Umbilical cord (tissue), 2 donors: ENCODE data around the gene CTSV. TPM values are rescaled to one million over a fixed set of nuclear protein-coding genes. Genes with fewer than 3 reads are reported as not detected.
"Not testable (repeated sequence)": the region's sequence is repeated elsewhere in the genome, so short reads cannot be mapped to it uniquely, and the experiment has no call there.

Source experiments
- DNase-seq: peaks from one replicate; pipeline ENCODE4 v3.0.0-alpha.2; 2015; ENCODE audit warnings: low spot score
- total RNA-seq: library from RNA; depleted of rRNA; stranded (reverse); fragments of >200 nt; gene quantifications from one replicate; pipeline ENCODE4 v1.2.3, GENCODE V29; 2014; ENCODE audit warnings: low replicate concordance; ENCODE audit not compliant: insufficient read depth

Gene CTSV
- total RNA-seq = 6.7 TPM

DNA sequence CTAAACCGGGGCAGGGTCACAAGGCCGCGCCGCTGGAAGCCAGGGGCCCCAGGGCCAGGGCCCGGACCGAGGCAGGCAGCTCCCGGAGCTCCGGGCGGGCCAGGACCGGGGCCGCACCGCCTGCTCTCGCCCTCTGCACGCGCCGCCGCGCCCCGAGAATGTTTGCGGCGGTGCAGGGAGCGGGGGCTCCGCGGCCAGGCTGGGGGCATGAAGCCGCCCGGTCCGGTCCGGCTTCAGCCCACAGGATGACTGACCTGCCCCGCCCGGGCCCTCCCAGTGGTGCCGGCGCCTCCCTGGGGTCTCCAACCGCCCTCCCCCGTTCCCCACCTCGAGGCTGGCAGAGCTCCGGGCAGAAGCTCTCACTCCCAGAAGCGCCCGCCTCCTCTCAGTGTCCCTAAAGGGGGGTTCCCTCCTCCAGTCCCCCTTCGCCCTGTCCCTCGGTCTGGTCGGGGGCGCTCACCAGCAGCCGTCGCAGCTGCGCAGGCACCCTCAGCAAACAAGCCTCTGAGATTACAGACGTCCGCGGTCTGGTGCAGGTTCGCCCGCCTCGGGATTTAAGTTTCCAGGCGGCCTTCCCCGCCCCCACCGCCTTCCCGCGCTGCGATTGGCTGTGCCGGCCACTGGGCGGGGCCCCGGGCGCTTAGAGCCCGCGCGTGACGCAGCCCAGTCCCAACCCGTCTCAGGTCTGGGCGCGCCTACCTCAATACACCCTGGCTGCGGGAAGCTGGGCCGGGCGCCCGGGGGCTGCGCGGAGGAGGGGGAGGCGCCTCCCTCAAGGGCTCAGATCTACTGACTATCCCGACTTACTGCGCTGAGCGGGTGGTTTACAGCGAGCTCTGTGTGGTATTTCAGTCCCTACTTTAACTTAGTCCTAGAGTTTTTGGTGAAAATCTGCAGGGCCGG lies at the start of gene CTSV:
Gene CTSV (minus strand): TSS at position 532 of the 903 bp plus-strand sequence. CDS start 1,099 bp downstream, outside the sequence.
- peak; percentile 93 for DNase-seq

DNA sequence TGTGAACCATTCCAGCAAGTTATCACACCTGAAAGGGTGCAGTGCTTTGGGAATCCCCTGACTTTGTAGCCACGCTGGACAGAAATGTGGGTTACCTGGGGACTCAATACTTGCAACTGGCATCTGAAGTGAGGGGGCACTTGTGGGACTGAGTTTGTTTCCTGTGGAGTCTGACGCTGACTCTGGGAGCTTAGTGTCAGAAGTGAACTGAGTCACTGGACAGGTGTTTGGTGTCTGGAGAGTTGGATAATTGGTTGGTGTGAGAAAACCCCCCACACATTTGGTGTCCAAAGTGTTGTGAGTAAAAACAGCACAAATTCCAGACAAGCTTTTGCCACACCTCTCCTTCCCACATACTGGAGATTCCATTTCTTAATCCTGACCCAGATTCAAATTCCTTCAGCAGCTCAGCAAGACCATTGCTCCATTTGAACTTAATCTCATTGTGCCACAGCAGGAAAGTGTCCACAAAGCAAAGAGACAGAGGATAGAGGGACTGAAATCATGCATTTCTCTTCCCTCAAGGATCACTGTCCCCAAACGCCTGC lies 48.8 kb upstream of the CTSV start:
- not testable (repeated sequence) for DNase-seq

DNA sequence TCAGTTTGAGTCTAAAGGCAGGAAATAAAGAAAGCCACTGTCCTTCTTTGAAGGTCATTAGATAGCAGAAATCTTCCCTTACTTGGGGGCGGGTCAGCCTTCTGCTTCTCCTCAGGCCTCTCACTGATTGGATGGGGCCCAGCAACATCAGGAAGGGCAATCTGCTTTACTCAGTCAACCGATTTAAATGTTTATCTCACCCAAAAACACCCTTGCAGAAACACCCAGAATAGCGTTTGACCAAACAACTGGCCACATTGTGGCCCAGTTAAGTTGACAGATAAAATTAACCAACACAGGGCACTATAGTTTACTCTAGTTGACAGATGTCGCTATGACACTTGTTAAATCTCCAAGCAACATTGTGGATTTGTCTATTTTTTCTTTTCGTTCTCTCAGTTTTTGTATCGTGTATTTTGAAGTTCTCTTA lies 45.6 kb upstream of the CTSV start:
- DNase-seq = not testable (repeated sequence)

DNA sequence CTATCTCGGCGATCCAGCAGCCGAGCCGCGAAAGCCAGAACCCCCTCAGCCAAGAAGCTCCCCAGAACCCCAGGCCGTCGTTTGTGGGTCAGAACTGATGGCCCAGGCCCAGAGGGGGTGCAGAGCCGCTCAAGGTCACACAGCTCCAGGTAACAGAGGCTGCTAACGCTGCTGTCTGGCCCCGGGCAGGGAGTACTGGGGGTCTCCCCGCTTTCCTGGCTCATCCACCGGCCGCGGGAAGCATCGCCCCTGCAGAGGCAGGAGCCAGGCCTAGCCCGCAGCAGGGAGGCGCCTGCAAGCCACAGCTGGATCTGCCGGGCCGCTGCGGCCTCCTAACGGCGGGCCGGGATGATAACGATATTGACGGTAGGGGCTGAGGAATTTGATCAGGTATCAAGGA lies 39.4 kb upstream of the CTSV start:
- no peak for DNase-seq

DNA sequence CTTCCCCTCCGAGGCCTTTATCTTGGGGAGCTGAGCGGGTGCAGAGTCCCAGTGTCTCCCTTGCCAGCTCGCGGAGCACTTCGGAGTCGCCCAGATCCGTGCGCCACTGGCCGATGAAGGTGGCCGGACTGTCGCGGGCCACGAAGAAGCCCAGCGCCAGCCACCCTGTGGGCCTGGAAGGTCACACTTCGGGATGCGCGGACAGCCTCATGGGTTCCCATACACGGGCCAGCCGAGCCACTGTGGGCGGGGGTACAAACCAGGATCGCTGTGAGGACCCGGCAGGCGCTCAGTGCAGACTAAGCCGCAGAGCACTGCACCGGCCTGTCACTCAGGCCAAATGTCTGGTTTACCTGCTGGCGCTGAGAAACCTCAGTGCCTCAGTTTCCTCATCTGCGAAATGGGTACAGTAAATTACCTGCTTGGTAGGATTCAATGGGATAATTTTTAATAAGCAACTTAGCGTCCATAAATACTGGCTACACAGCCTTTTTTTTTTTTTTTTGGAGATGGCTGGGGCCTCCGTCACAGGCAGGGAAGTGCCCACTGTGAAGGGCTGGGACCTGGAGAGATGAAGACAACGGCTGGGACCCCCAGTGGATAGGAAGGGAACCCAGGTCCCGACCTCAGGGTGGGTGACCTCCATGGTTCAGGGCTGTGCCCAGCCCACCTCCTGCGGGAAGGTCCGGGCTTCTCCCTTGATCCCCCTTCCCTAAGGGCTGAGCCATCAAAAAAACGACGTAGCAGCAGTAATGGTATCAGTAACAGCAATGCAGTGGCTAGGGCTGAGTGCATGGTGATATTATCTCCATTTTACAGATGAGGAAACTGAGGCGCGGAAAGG lies 38.7 kb upstream of the CTSV start:
- no peak for DNase-seq

DNA sequence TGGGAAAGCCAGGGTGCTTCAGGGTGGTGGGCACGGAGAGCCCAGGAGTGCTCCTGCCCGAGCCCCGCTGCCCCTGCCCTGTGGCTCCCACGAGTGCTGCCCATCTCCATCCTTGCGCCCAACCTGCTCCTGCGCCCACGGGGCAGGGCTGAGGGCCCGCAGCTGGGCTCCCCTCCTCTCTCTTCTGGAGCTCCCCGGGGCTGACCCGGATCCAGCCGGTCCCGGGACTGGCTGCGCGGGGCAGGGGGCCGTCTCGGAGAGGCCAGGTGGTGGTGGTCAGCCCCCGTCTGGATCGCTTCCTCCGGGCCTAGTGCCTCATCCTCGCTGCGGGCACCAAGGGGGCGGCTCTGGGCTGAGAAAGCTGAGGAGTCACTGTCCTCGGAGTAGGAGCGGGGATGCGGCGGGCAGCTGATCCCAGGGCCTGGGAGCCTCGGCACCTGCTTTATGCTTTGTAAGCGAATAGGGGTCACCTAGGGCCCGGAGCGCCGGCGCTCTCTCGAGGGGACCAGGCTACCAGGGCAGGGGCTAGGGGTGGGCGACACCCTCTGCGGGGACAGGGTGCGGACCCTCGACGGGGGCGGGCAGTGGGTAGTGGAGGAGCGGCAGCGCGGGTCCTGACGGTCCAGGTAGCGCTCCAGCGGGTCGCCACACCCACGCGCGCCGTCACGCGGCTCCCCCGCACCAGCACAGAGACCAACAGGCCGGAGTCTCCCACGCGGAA lies 37.9 kb upstream of the CTSV start:
- not testable (repeated sequence) for DNase-seq

DNA sequence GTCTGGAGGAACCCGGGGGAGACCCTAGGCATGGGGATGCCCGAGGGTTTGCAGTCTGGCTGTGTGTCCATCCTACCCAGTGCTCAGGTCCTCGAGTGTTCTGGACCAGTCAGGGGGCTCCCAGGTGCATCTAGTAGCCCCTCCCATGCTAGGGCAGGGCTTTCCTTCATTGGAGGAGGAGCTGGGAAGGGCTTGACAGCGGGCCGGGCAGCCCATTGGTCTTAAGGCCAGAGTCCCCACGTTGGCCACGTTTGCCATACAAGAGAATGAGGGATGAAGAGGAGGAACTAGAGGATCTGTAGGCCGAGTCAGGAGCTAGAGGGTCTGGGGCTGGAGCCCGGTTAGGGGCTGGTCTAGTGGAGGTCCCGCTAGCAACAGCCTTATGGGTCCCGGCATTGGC lies 37.3 kb upstream of the CTSV start:
- no peak for DNase-seq

DNA sequence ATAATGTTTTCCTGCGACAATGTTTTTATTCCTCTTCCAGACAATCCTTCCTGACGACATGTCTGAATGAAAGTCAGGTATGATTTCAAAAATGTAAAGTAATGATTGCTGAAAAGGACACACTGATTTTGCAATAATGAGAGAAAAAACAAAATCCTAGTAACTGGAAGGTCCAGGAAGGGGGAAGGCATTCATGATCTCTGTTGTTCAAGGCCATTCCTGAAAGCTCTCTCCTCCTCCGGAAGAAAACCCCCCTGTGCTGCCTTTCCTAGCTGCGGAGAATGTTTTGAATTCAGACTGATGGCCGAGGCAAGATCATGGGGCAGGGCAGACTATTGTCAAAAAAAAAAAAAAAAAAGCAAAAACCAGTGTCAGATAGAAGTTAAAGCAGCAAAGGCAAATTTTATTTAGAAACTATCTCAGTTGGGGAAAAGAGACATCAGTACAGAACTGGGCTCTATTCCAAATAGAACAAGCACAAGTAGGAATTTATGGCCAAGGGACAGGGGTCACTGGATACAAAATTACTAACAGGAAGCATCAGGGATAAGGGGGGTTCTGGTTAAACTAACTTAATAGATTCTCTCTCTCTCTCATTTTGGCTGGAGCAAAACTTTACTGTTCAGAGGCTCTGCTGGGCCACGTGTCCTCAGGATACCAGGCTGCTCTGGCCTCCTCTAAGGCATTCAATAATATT lies 36.5 kb upstream of the CTSV start:
- no peak for DNase-seq

DNA sequence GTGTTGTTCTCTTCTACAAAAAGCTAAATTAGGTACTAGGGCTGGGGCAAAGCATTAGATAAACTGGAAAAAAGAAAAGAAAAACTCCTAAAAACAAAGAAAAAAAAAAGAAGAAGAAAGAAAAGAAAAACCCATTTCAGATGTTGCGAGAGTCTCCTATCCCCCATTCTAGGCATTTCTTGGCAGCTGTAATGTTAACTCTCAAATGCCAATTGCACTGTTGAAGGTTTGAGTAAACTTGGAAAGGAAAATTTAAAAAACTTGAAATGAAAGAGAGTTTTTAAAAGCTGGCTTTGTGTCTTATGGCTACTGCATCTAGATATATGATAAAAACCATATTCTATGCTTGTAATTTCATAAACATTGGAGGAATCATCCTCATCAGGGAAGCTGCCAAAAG lies 34.6 kb upstream of the CTSV start:
- DNase-seq = no peak

DNA sequence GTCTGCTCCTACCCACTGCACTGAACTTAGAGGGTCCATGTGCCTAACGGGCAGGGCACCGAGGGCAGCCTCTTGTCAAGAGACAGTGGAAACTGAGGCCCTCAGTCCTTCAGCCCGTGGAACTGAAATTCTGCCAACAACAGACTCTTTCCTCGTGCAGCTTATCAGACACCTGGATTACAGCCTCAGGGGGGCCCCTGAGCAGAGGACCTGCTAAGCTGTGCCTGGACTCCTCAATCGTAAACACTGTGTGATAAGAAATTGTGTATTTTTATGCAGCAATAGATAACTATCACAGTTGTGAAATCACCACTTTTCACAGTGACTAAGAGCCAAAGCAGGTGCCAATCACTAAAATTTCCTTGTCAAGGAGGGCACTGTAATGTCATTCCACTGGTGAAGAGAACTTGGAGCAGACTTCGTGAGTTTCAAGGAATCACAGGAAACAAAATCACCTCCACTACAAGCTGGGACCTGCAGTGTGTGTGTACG lies 33.4 kb upstream of the CTSV start:
- no peak for DNase-seq

DNA sequence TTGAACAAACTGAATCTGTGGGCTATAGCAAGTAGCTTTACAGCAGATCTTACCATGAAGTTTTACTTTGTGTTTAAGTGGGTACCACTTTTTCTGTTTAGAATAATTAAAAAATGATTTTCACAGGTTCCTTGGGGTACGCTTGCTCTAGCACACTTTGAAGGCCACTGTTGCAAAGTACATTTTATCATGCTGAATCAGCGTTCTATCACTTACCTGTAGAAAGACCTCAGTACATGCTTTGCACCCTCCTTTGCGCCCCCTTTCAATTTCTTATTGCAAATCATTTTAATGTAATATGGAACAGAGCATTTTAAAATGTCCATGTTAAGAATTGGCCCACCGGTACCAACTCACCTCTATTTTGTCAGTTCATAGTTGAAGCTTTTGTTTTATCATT lies 31.4 kb upstream of the CTSV start:
- not testable (repeated sequence) for DNase-seq

DNA sequence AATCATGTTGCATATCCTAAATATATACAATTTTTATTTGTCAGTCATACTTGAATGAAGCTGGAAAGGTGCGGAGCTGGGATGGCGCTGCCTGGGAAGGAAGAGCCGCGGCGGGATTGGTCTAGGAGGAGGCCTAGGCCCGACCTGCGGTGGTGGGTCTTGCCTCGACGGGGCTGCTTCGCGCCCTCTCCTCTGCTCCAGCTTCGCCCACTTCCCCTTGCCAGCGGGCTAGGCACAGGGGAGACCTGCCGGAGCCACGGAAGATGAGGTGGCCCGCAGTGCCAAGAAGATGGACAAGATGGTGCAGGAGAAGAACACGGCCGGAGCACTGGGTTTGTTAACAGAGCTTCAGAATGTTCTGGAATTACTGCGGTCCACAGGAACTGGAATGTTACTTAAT lies 28.5 kb upstream of the CTSV start:
- DNase-seq = no peak

DNA sequence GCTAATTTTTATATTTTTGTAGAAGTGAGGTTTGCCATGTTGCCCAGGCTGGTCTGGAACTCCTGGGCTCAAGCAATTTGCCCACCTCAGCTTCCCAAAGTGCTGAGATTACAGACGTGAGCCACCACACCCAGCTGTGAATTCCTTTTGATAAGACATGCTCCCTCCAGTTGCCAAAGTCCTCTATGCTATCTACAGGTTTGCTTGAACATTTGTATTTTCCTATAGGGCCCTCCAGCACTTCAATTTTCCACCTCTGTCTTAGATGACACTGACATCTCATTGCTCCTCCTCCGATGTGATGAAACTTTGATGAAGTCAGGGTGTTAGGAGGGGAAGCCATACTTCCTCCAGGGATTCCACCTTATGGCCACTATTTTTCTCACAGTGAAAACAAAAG lies 25.2 kb upstream of the CTSV start:
- DNase-seq = no peak

DNA sequence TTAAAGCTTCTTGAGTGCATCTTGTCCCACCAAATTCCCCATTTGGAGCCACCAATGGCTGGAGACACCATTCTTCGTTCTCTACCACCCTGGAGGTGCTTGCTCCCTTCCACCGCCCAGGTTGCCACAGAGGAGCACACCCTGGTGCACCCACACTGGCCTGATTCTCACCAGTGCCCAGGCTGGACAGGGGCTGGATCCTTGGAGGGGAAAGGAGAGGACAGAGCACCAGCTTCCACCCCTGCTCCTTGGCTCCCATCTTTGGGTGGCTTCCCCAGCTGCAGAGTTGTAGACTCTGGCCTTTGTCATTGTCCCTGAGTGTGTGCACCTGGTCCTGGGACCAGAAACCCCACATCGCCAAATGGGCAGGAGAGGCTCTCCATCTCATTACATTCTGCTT lies 21.9 kb upstream of the CTSV start:
- no peak for DNase-seq

DNA sequence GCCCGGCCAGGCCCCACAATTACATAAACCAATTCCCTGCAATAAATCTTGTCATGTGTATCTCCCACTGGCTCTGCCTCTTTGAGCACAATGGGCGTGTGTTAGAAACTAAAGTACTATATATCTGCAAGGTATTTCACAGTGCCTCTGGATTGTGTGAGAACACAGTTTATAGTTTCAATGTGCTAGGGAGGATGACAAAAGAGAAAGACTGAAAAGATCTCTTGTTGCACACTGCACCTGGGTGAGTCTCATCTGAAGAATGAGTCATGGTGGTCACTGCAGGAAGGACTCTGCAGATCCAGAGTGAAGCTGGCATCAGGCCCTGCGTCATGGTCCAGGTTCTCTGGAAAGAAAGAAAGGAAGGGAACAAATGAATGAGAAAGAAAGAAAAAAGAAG lies 20.7 kb upstream of the CTSV start:
- peak; percentile 8 for DNase-seq

DNA sequence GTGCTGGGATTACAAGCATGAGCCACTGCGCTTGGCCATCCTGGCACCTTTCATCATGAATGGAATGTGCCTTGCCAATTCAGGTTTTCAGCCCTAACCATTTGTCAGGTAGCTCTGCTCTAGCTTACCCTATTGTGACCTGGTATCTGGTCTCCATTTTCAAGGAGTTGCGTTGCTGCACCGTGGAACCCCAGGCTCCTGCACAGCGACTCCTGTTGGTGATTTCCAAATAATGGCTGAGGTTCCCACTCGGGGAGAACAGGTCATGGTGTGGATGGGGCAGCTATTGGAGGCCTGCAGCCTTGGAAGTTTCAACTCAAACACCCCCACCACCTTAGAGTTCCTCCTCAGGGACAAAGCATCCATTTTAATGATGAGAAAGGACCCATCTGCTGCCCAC lies 18.7 kb upstream of the CTSV start:
- DNase-seq = no peak

DNA sequence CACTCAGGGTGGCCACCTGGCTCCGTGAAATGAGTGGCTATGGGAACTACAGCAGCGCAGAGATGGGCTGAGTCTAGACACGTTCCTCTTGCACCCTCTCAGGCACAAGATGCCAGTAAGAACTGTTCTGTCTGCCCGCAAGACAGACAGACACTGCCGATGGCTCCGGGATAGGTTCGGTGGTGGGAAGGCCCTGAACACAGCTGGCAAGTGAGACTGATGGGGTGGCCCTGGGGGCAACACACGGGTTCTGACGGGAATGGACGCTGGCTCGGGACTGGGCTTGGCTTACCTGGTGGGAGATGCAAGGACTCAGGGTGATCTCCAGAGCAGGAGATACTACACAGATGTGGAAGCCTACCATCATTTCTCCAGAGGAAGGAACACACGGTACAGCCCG lies 16.9 kb upstream of the CTSV start:
- not testable (repeated sequence) for DNase-seq

DNA sequence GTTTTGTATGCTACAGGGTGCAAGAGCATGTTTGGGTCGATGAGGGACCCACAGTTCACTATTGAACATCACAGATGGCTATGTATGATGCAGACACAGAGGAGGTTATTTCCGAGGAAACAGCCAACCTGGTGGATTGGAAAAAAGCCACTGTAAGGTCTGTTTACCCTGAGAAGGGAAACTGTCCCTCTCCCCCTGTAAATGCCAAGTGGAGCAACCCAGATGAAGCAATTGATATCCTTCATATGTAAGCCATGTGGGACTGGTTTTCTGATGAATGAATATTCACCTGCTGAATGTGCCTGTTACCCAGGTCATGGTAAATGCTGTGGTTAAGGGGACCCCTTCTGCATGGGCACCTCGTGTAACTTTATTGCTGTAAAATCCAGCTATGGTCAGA lies 14.8 kb upstream of the CTSV start:
- no peak for DNase-seq

DNA sequence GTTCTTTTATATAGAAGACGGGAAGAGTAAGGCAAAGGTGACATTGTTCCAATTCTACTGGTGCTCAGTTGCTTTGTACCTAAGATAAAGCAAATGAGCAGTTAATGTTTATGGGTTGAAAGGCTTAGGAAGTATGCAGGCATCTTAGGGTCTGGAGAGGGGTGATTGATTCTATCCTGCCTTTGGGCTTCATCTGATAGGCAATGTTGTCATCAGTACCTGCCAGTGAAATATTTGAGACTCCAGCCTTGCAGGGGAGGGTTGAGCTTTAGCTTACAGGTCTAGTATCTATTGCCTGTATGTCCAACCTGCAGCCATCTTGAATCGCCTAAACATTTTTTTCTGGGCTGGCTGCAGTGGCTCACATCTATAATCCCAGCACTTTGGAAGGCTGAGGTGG lies 13.8 kb upstream of the CTSV start:
- no peak for DNase-seq

DNA sequence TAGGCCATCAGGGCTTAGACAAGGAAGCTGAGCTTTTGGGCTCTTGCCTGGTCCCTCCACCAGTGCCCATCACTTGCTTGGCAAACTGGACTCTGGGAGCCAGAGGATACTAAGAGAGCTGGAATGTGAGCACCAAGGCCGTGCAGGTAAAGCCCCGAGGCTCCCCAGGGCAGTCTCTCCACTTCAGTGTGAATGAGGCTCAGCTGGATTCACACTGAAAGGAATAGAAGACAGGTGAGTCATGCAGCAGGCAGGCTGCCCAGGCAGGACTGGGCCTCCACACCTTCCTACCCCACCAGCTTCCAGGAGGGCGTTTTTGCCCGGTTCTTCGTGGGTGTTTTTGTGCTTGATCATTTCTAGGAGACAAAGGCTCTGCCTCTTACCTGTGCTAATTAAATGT lies 7.3 kb upstream of the CTSV start:
- DNase-seq = peak; percentile 75

DNA sequence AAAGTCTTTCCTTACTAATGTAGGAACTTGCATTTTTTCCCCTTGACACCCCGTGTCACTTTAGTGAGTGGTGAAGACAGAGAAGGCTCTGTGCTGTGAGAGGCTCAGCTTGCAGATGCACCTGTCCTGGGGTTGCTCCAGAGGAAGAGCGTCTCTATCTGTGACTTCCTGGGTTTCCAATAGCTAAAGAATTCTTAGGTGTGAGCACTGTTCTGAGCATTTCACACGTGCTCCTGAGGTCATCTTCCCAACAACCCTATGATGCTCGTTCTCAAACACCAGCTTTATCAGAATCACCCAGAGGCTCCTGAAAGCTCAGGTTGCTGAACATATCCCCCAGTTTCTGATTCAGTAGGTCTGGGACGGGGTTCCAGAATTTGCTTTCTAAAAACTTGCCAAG lies 6.4 kb upstream of the CTSV start:
- no peak for DNase-seq
